GM19035 (cell line): ENCODE data around the gene ZSWIM3.

Source experiments
- ATAC-seq: cut with Tn5 transposase; IDR thresholded peaks from one replicate; pipeline ENCODE4 v1.9.1; 2021; ENCODE audit not compliant: unreplicated experiment

The ZSWIM3 gene

DNA sequence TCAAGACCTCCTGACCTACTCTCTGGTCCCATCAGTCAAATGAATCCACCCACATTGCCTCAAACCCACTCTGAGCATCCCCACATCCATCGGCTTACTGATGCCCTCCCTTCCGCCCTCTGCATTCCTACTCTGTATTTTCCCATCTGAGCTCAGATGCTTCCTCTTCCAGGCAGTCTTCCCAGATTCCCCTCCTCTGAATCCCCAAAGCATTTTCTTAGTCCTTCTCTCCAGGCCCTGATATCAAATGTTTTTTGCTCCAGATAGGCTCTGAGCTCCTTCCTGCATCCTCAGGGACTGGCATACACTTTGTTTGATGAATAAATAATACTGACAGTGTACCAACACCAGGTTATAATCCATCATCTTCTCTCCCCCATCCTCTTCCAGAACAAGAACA, 50.7 kb downstream of the ZSWIM3 start:
- no peak for ATAC-seq

DNA sequence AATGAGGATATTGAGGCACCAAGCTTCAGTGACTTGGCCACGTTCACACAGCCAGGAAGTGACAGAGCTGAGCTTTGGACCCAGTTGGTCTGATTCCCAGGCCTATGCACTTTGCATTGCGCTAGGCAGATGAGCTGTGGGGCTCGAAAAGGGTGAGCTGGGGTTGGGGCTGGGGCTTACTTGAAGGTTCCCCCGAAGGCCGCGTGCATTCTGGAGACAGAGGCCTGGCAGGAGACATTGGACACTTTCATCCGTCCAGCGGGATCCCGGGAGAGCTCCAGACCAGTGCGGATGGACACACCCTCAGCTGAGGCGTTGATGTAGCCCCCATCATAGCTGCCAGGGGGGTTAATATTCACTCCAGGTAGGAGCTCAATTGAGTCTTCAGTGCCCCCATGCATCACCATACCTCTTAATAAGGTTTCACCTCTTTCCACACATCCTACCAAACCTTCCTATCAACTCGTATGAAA, 52.0 kb downstream of the ZSWIM3 start:
- ATAC-seq: no peak

DNA sequence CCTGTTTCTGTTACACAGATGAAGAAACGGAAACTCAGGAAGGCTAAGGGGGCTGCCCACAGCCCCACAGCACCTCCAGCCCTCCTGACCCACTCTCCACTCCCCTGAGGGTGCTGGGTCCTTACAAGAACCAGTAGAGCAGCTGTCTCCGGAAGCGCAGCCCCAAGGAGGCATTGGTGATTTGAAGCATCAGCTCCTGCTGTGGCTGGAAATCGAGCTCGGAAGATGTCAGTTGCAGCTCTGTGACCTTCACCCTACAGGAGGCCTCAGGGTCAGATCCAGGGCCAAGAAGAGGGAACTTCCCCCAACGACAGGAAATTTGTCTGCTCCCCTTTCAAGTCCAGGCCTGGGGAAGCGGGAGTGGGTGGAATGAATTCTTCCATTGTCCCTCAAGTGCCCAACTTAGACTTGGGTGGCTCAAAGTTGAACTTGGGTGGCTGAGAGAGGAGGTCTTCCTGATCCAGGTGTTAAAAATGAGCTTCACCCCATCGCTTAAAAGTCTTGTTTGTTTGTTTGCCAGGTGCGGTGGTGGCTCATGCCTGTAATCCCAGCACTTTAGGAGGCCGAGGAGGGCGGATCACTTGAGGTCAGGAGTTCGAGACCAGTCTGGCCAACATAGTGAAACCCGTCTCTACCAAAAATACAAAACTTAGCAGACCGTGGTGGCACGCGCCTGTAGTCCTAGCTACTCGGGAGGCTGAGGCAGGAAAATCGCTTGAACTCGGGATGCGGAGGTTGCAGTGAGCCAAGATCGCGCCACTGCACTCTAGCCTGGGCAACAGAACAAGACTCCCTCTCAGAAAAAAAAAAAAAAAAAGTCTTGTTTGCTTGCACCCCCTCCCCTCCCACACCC, 52.6 kb downstream of the ZSWIM3 start:
- ATAC-seq: no peak

DNA sequence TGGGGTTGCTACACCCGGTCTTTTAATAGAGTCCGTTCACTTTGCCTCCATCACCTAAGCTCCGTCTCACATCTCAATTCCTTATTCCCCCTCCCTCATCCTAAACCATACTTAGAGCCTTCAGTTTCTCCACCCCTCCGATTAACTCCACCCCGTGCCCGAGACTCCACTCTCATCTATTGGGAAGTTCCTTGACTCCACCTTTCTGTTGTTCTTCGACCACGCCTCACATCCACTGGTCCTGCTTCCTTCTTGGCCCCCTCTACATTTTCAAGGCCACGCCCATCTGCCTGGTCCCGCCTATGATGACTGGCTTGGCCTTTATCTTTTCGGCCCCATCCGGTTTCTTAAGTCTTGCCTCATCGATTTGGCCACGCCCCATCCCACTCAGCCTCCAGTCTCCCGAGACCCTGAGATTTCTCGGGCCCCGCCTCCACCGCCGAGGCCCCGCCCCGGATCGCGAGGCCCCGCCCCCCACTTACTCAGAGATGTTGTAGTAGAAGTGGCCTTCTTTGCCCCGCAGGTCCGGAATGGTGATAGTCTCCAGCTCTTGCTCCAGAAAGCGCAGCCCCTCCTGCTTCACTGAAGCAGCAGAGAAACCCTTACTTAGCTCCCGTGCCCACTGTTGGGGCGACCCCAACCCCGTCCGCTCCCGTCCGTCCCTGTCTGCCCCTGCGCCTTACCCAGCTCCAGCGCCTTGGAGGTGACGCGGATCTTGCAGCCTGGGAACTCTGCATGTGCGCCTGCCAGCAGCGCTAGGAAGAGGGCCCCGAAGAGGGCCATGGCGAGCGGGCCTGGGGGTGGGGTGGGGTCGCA, 53.5 kb downstream of the ZSWIM3 start:
- peak; percentile 90 for ATAC-seq

DNA sequence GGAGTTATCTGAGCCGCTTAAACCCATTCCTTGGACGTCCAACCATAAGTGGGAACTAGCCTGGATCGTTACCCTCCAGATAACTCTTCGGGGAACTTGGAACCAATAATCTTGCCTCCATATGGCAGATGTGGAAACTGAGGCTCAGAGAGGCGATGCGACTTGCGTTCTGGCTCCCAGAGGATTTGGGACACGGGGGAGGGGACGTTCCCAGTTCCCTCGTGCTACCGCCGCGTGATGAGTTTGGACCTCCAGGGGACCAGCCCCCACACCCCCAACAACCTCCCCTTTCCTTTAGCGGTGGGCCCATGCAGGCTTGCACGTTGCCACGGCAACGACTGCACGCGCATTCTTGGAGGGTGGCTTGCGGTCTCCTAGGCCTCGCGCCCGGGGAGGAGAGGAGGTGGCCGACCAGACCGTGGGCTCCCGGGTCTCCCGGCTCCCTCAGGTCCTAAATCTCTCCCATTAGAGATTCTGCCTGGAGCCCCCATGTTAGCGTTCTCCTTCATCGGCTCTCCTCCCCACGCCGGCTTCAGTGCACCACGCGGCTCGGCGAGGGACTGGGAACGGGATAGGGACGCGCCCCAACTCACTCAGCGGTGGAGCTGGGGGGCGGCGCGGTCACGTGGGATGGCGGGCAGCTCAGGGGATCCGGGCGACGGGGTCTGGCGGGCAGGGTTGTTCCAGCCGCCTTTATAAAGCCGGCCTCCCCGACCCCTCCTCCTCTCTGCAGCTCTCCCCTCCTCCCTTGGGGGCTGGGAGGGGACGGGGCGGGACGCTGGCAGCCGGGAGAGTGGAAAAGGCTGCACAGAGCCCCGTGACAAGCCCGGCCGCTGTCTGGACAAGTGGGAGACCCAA, 54.3 kb downstream of the ZSWIM3 start, which contains the start of gene PLTP:
PLTP (minus strand) TSS at position 670 of the 858 bp plus-strand sequence. CDS start 703 bp downstream, outside the sequence.
- no peak for ATAC-seq

DNA sequence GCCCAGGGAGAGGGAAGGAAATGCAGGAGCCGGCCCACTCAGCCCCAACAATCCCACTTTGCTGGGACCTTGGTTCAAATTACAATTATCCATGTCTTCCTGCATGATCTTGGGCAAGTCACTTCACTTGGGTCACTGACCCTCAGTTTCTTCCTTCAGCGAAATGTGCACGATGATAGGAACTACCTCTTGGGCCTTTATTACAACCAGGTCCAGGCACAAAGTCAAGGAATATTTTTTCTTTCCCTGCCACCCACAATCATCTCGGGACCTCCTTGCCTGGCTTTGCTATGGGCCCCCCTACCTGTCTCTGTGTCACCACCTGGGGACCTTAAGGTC, 54.9 kb downstream of the ZSWIM3 start:
- no peak for ATAC-seq

DNA sequence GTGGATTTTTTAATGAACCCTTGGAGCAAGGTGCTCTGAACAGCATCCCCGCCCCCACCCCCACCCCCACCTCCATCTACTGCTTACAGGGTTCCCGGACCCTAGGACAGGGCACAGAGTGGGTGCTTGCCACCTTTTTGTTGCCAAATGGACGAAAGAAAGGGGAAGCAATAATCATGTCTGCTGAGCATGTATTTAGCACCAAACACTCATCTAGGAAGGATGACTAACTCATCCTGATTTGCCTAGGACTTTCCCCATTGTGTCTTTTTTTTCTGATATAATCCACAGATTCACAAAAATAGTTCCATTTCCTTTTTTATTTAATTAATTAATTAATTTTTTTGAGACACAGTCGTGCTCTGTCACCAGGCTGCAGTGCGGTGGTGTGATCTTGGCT, 55.7 kb downstream of the ZSWIM3 start:
- ATAC-seq: no peak

DNA sequence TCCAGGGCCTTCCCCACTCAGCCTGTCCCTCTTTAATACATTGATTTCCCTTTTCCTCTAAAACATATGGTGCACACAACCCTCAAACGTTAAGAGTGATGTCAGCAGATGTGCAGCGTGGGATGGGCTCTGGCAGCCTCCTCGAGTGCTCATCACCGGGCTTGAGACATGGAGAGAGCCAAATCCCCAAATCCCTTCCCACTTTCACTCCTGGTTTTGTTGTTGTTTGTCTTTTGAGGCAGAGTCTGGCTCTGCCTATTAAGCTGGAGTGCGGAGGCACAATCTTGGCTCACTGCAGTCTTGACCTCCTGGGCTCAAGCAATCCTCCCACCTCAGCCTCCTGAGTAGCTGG, 60.4 kb downstream of the ZSWIM3 start:
- no peak for ATAC-seq

DNA sequence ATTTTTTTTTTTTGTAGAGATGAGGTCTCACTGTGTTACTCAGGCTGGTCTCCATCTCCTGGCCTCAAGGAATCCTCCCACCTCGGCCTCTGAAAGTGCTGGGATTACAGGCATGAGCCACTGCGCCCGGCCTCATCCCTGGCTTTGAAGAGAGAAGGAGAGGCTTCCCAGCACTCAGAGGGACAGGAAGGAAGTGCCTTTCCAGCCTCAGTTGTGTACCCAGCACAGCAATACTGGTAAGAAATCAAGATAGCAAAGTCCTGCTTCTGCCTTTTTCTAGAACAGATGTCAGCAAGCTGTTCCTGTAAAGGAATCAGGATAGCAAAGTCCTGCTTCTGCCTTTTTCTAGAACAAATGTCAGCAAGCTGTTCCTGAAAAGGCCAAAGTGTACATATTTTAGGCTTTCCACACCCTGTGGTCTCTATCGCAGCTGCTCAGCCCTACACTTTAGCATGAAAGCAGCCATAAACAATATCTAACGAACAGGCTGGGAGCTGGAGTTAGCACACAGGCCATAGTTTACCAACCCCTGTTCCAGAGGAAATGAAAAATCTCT, 60.8 kb downstream of the ZSWIM3 start:
- no peak for ATAC-seq

DNA sequence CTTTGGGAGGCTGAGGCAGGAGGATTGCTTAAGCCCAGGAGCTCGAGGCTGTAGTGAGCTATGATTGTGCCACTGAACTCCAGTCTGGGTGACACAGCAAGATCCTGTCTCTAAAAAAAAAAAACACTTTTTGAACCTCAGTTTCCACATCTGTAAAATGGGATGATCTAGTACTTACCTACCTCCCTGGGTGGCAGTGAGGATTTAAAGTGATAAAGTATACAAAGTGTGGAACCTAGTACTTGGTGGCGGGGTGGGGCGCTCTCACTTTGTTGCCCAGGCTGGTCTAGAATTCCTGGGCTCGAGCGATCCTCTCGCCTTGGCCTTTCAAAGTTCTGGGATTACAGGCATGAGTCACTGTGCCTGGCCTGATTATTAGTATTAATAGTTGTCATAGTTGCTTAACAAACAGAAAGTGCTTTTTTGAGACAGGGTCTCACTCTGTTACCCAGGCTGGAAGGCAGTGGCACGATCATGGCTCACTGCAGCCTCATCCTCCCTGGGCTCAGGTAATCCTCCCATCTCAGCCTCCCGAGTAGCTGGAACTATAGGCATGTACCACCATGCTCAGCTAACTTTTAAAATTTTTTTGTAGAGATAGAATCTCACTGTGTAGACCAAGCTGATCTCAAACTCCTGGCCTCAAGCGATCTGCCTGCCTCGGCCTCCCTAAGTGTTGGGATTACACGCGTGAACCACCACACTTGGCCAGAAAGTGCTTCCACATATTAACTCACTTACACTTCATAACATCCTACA, 61.5 kb downstream of the ZSWIM3 start:
- no peak for ATAC-seq

DNA sequence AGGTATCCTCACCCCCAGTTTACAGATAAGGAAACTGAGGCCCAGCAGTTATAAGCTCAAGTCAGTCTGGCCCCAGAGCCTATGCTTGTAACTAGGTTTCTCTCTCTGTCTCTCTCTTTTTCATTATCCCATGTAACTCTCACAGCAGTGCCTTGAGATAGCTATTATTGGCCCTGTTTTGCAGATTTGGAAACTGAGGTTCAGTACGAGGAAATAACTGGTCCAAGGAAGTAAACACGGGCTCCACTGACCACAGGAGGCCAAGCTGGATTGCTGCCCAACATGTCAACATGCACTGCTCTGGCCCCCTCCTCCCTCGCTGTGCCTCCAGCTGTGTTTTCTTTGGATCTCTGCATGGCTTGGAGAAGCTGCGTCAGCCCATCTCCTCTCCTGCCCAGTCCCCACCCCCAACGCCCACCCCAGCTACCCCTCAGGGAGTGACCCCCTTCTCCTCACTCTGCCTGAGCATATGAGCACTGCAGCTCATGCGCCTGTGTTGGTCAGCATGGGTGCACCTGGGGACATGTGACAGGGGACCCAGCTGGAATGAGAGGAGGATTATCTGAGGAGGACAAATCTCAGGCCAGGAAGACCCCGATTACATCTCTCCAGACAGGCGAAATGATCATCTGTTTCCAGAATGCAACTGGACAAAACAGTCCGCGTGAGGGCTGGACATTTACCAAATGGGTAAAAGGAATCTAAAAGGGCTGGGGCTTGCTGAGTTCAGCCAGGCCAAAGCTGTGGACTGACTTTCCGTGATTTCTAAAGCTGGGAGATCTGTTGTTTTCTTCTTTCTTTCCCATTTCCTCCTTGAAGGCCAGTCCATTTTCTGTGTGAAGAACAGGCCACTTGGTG, 62.4 kb downstream of the ZSWIM3 start:
- ATAC-seq: no peak

DNA sequence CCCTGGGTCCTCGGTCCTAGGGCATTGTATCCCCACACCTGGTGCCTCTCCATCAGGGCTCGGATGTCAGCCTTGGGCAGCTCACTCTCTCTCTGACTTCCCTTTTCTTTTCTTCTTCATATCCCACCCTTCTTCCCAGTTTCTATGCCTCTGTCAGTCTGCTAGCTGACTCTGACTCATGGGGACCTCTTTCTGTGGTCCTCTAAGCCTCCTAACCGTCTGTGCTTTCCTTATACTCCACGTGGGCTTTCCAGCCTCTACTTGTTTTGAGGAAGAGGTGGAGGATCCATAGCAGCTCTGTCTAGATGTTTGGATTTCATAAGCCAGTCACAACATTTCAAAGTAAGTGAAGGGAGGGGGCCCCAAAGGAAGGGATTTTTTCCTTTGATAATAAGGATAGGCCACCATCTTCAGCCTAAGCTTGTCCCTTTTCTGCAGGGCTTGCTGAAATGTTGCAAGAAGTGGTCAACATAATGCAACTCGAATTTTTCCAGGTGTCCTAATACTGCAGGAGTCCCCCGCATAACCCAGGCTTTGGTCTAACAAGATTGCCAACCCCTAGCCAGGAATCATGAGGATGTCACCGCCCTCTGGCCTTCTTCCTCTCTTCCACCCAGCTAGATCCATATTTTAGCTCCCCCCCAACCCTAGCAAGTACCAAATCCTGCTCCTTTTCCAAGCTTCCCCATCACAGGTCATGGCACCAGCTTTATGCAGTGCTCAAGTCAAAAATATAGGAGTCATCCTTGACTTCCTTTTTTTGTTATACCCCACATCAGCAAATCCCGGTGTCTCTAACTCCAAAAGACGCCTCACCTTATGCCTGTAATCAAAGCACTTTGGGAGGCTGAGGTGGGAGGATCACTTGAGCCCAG, 63.3 kb downstream of the ZSWIM3 start:
- ATAC-seq: no peak

DNA sequence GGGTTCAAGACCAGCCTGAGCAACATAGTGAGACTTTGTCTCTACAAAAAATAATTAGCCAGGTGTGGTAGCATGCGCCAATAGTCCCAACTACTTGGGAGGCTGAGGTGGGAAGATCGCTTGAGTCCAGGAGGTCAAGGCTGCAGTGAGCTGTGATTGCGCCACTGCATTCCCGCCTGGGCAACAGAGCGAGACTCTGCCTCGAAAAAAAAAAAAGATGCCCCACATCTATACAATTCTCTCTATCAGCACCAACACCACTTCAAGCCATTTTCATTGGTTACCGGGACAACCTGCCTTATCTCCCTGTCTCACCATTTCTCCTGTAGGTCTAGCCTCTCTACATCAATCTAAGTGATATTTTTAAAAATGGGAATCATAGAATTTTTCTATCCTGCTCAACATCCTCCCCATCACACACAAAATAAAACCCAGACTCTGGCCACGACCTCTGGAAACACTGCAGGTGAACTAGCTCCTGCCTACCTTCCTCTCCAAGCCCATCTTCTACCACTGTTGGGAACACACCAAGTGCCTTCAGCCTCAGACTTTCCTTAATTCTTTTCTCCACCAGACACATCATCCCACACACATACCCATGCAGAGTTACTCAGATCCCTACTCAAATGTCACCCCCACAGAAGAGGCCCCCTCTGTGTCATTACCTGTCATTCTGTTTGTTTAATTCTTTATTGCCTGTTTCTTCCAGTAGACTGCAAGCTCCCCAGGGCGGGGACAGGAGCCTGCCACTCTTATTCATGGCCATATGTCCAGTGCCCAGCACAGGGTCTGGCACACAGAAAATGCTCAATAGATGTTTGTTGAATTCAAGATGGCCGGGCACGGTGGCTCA, 64.1 kb downstream of the ZSWIM3 start:
- no peak for ATAC-seq

DNA sequence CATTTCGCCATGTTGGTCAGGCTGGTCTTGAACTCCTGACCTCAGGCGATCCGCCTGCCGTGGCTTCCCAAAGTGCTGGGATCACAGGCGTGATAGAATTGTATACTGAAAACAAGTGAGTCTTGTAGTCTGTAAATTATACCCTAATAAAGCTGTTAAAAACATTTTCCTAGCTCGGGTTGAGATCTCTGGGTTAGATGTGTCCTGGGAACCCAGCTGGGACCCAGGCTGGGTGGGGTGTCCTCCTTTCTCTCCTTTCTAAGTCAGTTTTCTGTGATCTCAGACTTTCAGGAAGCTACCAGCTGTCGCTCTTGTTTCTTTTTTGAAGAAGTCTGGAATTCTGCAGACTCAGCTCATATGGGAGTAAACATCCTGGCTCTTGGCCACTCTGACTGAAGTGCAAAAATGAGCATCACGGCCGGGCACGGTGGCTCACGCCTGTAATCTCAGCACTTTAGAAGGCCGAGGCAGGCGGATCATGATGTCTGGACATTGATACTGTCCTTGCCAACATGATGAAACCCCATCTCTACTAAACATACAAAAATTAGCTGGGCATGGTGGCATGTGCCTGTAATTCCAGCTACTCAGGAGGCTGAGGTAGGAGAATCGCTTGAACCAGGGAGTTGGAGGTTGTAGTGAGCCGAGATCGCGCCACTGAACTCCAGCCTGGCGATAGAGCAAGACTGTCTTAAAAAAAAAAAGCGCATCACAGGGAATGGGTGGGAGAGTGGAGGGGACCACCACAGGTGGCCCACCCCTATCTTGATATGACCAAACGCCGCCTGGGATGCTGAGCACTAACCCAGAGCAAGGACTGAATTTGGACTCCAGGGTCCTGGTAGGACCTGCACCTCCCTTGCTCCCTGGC, 67.2 kb downstream of the ZSWIM3 start:
- no peak for ATAC-seq

DNA sequence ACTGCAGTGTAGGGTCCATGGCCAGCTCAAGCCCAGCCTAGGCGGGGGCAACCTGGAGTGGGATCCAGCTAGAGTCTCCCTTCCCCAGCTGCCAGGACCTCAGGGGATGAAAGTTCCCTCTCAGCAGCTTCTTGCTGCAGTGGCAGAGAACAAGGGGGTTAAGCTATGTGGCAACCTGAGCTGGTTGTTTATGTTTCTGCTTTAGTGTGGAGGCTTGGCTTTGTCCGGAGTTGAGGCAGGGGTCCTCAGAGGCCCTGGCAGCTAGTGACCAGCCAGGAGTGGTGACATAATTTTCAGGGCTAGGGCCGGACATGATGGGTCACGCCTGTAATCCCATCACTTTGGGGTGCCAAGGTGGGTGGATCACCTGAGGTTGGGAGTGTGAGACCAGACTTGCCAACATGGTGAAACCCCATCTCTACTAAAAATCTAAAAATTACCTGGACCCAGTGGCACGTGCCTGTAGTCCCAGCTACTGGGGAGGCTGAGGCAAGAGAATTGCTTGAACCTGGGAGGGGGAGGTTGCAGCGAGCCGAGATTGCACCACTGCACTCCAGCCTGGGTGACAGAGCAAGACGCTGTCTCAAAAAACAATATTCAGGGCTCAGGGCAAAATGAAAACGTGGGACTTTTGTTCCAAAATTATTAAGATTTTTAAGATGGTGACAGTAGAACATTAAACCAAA, 68.5 kb downstream of the ZSWIM3 start:
- ATAC-seq: no peak

DNA sequence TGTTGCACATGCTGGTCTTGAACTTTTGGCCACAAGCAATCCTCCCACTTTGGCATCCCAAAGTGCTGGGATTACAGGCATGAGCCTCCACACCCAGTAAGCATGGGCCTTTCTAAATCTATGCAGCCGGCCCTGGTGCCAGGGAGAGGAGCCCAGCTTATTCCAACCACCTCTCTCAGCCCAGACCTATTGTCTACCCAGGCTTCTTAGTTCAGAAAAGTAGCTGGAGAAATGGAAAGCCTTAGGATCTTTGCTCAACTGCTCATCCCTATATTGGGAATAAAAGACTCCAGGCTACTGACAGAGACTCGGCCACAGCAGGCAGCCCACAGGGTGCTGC, 69.3 kb downstream of the ZSWIM3 start:
- no peak for ATAC-seq
